Colon (tissue), 2 donors: ENCODE measurements around the gene NKX2-4.
"Not testable (repeated sequence)": the region's sequence is repeated elsewhere in the genome, so short reads cannot be mapped to it uniquely, and the experiment has no call there.

ENCODE experiments used
- FAIRE-seq: peaks from 2 replicates; lab custom pipeline; 2012; peaks lifted over from hg19 to GRCh38; lab: Jason Lieb, UNC
- donor health status: control.
- donor health status: control.

The NKX2-4 gene

GRCh38 chr20:21393816-21394519, 3.4 kb downstream of the NKX2-4 start:
- FAIRE-seq: no peak

DNA sequence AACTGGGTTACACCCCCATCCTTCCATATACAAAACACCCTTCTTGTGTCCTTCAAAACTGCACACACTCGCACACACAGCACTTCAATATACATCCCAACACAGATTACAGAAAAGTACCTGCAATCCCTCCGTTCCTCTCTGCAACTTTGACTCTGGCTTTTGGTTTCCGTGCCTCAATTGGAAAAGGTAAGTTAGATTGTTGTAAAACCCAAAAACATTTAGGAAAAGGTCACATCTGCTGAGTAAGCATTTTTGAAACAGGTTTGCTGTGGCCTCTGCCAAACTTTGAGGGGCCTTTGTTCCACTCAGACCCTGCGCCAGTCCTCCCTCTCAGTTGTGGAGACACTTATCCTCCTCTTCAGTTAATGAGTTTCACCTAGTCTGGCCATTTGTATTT, 4.2 kb downstream of the NKX2-4 start:
- FAIRE-seq: no peak

GRCh38 chr20:21391972-21392352, 5.4 kb downstream of the NKX2-4 start:
- FAIRE-seq: no peak

- FAIRE-seq: no peak
Measured at GRCh38 chr20:21391185-21391971, 5.9 kb downstream of the NKX2-4 start.

GRCh38 chr20:21390768-21391167, 6.6 kb downstream of the NKX2-4 start:
- no peak for FAIRE-seq

- no peak for FAIRE-seq
Measured at GRCh38 chr20:21389368-21389767, 8.0 kb downstream of the NKX2-4 start.

DNA sequence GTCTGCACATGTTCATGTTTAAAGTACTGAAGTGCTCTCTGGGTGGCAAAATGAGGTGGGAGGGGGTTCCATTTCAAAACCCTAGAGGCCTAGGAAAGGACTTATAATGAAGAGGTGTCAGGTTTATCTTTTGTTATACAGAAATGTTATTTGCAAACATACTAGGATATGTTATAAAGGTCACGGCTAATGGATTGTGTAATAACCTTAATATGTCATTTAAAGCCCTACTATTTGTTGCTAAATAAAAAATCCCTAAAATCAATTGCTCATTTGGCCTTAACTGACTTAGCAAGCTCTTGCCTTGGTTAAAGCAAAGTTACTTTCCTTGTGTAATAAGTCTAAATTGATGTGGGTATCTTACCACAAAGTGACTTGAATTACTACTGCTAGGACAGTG, 8.8 kb downstream of the NKX2-4 start:
- FAIRE-seq: no peak

GRCh38 chr20:21387528-21387927, 9.8 kb downstream of the NKX2-4 start:
- no peak for FAIRE-seq

DNA sequence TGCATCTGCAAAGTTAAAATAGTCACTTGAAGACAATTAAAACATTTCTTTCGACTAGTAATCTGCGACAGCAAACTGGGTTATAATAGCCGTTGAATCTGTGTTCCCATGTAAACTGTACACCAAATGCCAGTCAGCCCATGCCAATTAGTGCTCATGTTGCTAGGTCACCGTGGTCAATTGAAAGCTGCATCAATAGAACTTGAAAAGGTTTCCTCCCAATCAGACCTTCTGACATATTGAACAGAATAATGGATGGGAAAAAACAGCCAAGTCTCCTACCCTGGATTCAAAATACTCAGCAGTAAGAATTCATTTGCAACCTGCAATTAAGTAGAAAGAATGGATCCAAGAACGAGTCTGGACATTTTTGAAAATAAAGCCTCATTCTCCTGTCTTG, 11.2 kb downstream of the NKX2-4 start:
- FAIRE-seq: no peak

- no peak for FAIRE-seq
Measured at GRCh38 chr20:21384308-21384892, 12.9 kb downstream of the NKX2-4 start.

GRCh38 chr20:21381619-21382018, 15.7 kb downstream of the NKX2-4 start:
- peak; percentile 33 for FAIRE-seq

GRCh38 chr20:21380711-21381110, 16.6 kb downstream of the NKX2-4 start:
- FAIRE-seq: no peak

- no peak for FAIRE-seq
Measured at GRCh38 chr20:21378259-21378658, 19.1 kb downstream of the NKX2-4 start.

GRCh38 chr20:21377701-21378100, 19.6 kb downstream of the NKX2-4 start:
- no peak for FAIRE-seq

DNA sequence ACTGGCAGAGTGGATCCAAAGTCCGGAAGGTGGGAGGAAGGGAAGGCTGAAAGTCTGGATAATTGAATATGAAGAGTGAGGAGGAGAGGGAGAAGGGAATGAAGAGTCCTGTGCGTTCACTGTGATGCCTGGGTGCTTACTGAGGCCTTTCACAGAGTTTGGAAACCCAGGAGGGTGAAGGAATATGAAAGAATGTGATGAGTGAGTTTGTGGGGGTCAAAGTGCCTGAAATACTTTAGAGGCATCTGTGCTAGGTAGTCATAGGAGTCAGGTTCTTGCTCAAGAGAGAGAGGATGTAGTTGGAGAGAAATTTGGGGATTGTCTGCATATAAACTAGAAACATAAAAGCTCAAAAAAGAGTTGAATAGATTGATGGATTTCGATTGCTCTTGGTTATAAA, 20.7 kb downstream of the NKX2-4 start:
- no peak for FAIRE-seq

DNA sequence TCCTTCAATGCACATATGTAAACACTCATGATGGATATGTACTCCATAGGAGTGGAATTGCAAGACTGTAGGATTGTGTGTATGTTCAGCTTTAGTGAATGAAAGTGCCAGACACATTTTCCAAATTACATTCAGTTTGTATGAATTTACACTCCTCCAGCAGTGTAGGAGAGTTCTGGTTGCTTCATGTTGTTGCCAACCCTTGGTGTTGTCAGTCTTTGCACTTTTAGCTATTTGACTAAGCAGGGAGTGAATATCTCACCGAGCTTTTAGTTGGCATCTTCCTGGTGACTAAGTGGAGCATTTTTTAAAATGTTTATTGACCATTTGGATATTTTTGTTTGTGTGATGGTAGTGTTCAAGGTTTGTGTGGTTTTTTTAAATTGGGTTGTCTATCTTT, 23.9 kb downstream of the NKX2-4 start:
- no peak for FAIRE-seq

GRCh38 chr20:21372016-21372415, 25.3 kb downstream of the NKX2-4 start:
- no peak for FAIRE-seq

DNA sequence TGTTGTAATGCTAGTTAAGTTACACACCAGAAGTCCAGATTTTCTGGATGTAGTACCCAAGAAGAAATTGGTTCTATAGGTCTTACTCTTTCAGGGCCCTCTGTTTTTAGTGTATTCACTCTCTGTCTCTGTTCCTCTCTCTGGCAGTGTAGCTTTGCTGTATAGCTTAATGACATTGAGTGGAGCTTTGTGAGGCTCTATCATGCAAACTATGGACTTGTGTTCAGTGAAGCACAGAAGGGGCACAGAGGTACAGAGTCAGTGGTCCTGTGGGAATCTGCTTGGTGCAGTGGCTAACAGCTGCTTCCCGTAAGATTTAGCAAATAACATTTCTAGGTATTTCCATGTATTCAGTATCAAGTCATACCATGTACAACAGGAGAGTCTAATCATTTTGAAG, 26.1 kb downstream of the NKX2-4 start:
- no peak for FAIRE-seq

GRCh38 chr20:21368791-21369190, 28.5 kb downstream of the NKX2-4 start:
- no peak for FAIRE-seq

GRCh38 chr20:21366273-21366672, 31.1 kb downstream of the NKX2-4 start:
- FAIRE-seq: not testable (repeated sequence)

- FAIRE-seq: peak; percentile 99
Measured at GRCh38 chr20:21365771-21366170, 31.6 kb downstream of the NKX2-4 start.

DNA sequence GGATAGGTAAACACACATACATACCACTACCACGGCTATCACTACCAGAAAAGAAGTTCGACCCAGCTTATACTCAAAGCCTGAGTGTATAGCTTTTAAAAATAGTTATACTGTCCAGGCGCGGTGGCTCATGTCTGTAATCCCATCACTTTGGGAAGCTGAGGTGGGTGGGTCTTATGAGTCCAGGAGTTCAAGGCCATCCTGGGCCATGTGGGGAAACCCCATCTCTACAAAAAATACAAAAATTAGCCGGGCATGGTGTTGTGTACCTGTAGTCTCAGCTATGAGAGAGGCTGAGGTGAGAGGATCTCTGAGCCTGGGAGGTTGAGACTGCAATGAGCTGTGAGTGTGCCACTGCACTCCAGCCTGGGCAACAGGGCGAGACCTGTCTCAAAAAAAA, 32.9 kb downstream of the NKX2-4 start:
- FAIRE-seq: no peak

GRCh38 chr20:21361266-21361665, 36.1 kb downstream of the NKX2-4 start:
- no peak for FAIRE-seq
